K562 (cell line): ENCODE results near the gene NRSN2. TPM values are rescaled to one million over a fixed set of nuclear protein-coding genes. Genes with fewer than 3 reads are reported as not detected.

Experiments used
- ARNT ChIP-seq, 2 experiments: fragments of 450-650 bp; IDR thresholded peaks; 2 replicates each; pipeline ENCODE4 v1.6.1; 2016; ENCODE audit warnings: mild to moderate bottlenecking in 1 of 2
- DNMT1 ChIP-seq: fragments of 450-650 bp; IDR thresholded peaks from 2 replicates; pipeline ENCODE4 v1.6.1; 2016; ENCODE audit warnings: antibody characterized with exemption, mild to moderate bottlenecking
- GTF2A2 ChIP-seq: IDR thresholded peaks from 2 replicates; pipeline ENCODE4 v1.6.1; 2016; ENCODE audit warnings: mild to moderate bottlenecking, missing genetic modification characterization, missing compliant biosample characterization
- GTF2E2 ChIP-seq: fragments of 200-800 bp; sonication (Bioruptor generic); IDR thresholded peaks from 2 replicates; pipeline ENCODE4 v1.6.1; 2016; ENCODE audit warnings: missing genetic modification characterization, missing compliant biosample characterization
- MED1 ChIP-seq: sonication (generic); formaldehyde crosslinking; IDR thresholded peaks from 2 replicates; pipeline ENCODE4 v1.8.1; 2023; ENCODE audit warnings: missing genetic modification reagents, borderline replicate concordance
- MIER1 ChIP-seq: fragments of 450-650 bp; IDR thresholded peaks from 2 replicates; pipeline ENCODE4 v1.6.1; 2016; ENCODE audit warnings: antibody characterized with exemption, mild to moderate bottlenecking, low read depth
- PHTF2 ChIP-seq: fragments of 250-450 bp; sonication (Bioruptor Pico); IDR thresholded peaks from 2 replicates; pipeline ENCODE4 v1.5.0; 2021; ENCODE audit warnings: mild to moderate bottlenecking
- TAF7 ChIP-seq: fragments of 450-650 bp; IDR thresholded peaks from 2 replicates; pipeline ENCODE4 v1.6.1; 2016; ENCODE audit warnings: missing genetic modification characterization, missing compliant biosample characterization
- ZNF232 ChIP-seq: sonication (generic); formaldehyde crosslinking; IDR thresholded peaks from 2 replicates; pipeline ENCODE4 v1.8.0; 2022; ENCODE audit warnings: mild to moderate bottlenecking, missing genetic modification reagents
- polyA plus RNA-seq, 8 experiments: library from polyadenylated mRNA; depleted of rRNA in 4 of 8; stranded (reverse) in 5 of 8; unstranded in 3 of 8; fragments of >200 nt; fragmentation: Nextera tagmentation in 2 of 8; fragmentation: Illumina TruSeq in 1 of 8; extraction: Ambion mirVana in 2 of 8; extraction: Trizol in 1 of 8; gene quantifications; 2 replicates each; pipeline versions ENCODE4 v1.2.1 to v1.2.3, GENCODE V29; 2011 to 2014; ENCODE audit warnings: inconsistent platforms in 1 of 8, missing spikeins in 1 of 8
- total RNA-seq, 7 experiments: library from RNA; depleted of rRNA in 6 of 7; stranded (reverse); fragments of >200 nt in 6 of 7; fragmentation: Illumina TruSeq in 2 of 7; extraction: Trizol in 2 of 7; gene quantifications; 2 replicates each; pipeline versions ENCODE4 v1.2.1 to v1.2.3, GENCODE V29; 2011 to 2021; ENCODE audit warnings: low replicate concordance in 1 of 7
- TF ChIP-seq, protein P1 (sequence below), 2 experiments: fragments of 450-650 bp; IDR thresholded peaks; 2 replicates each; pipeline ENCODE4 v1.6.1; 2016; ENCODE audit warnings: mild to moderate bottlenecking in 2 of 2, borderline replicate concordance in 1 of 2, low read depth in 1 of 2, moderate library complexity in 1 of 2
- TF ChIP-seq, protein P2 (sequence below): fragments of 250-450 bp; sonication (Bioruptor Pico); IDR thresholded peaks from 2 replicates; pipeline ENCODE4 v1.9.0; 2021; ENCODE audit warnings: mild to moderate bottlenecking, inconsistent platforms
- TF ChIP-seq, protein P3 (sequence below): fragments of 450-650 bp; formaldehyde crosslinking; IDR thresholded peaks from 2 replicates; pipeline ENCODE4 v1.4.0; 2022; ENCODE audit warnings: mild to moderate bottlenecking, moderate library complexity
- TF ChIP-seq, protein P4 (sequence below): fragments of 250-450 bp; sonication (Bioruptor Pico); IDR thresholded peaks from 2 replicates; pipeline ENCODE4 v1.5.1; 2021; ENCODE audit warnings: mild to moderate bottlenecking
- TF ChIP-seq, protein P5 (sequence below): sonication (generic); formaldehyde crosslinking; IDR thresholded peaks from 2 replicates; pipeline ENCODE4 v1.9.0; 2022; ENCODE audit warnings: mild to moderate bottlenecking, missing genetic modification reagents

The NRSN2 gene
- total and polyA plus RNA-seq, 9 of the 15 experiments (the other 6 are each of a cell fraction or from before 2014, with no cell fraction given) = 7.5 to 29.7 (median 11.1) TPM

DNA sequence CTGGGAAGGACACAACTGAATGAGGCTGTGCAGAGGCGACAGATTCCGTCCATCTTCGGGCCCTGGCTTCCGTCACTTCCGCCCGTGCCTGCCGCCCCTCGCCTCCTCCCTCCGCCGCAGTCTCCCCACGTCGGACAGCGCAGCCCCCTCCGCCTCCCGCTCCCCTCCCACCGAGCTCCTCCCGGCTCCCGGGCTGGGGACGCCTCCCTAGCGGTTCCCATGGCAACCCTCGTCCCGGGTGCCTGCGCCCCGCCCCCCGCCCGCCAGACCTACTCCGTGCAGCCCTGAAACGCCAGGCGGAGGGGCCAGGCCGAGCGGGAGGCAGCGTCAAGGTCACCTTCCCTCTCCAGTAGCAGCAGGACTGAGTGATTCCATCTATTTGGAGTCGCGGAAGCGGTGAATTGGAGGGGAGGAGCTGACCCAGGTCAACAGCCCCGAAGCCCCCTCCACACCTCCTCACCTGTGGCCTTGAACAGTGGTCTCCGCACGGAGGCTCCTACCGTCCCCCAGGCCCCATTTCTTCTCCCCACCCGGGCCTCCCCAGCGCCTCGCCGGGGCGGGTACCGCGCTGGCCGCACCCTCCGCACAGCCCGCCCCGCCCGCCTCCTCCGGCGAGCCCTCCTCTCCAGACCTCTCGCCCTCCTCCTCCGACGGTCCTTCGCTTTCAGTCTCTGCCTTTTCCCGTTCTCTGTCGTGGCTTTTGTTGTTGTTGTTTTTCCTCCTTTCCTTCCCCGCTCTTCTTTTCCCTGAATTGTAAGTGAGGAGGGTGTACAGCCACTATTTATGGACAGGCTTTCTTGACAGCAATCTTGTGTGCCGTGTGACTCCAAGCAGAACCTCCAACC, 951 bp downstream of the NRSN2 start (continued):
- TF ChIP-seq, protein P1, sequence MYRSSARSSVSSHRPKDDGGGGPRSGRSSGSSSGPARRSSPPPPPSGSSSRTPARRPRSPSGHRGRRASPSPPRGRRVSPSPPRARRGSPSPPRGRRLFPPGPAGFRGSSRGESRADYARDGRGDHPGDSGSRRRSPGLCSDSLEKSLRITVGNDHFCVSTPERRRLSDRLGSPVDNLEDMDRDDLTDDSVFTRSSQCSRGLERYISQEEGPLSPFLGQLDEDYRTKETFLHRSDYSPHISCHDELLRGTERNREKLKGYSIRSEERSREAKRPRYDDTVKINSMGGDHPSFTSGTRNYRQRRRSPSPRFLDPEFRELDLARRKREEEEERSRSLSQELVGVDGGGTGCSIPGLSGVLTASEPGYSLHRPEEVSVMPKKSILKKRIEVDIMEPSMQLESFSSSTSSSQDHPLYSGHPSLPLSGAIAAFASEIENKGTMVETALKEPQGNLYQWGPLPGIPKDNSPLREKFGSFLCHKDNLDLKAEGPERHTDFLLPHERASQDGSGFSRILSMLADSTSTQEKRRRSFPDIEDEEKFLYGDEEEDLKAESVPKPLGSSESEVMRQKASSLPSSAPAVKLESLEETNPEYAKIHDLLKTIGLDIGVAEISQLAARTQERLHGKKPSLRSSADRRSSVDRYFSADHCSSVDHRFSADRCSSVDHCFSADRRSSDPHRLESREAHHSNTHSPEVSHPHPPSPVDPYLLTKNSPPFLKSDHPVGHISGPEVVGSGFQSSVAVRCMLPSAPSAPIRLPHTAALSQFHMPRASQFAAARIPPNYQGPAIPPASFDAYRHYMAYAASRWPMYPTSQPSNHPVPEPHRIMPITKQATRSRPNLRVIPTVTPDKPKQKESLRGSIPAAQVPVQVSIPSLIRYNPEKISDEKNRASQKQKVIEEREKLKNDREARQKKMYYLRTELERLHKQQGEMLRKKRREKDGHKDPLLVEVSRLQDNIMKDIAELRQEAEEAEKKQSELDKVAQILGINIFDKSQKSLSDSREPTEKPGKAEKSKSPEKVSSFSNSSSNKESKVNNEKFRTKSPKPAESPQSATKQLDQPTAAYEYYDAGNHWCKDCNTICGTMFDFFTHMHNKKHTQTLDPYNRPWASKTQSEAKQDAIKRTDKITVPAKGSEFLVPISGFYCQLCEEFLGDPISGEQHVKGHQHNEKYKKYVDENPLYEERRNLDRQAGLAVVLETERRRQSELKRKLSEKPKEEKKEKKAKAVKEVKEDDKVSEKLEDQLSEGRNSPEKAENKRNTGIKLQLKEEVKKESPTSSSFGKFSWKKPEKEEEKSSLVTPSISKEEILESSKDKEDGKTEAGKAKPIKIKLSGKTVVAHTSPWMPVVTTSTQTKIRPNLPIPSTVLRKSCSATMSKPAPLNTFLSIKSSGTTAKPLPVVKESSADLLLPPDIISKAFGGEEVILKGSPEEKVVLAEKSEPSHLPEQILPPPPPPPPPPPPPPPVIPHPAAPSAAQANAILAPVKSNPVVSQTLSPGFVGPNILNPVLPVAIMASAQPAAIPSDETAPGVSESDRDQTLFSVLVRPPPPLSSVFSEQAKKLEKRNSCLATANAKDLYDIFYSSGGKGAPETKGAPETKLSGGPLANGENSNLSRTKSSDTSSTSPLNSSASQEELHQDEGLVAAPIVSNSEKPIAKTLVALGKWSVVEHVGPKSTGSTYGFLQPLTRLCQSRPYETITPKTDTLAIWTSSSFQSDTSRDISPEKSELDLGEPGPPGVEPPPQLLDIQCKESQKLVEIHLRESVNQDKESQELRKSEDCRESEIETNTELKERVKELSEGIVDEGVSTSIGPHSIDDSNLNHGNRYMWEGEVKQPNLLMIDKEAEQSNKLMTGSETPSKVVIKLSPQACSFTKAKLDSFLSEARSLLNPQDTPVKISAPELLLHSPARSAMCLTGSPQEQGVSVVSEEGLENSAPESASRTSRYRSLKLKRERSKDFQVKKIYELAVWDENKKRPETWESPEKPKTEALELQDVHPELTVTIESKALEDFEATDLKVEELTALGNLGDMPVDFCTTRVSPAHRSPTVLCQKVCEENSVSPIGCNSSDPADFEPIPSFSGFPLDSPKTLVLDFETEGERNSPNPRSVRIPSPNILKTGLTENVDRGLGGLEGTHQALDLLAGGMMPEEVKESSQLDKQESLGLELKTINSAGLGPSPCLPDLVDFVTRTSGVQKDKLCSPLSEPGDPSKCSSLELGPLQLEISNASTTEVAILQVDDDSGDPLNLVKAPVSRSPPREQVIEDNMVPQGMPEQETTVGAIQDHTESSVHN (IDR thresholded peaks at IDR 0.05; ENCODE audit: borderline replicate concordance in 1 of 2, low read depth in 1 of 2) = no peak
- TF ChIP-seq, protein P2, sequence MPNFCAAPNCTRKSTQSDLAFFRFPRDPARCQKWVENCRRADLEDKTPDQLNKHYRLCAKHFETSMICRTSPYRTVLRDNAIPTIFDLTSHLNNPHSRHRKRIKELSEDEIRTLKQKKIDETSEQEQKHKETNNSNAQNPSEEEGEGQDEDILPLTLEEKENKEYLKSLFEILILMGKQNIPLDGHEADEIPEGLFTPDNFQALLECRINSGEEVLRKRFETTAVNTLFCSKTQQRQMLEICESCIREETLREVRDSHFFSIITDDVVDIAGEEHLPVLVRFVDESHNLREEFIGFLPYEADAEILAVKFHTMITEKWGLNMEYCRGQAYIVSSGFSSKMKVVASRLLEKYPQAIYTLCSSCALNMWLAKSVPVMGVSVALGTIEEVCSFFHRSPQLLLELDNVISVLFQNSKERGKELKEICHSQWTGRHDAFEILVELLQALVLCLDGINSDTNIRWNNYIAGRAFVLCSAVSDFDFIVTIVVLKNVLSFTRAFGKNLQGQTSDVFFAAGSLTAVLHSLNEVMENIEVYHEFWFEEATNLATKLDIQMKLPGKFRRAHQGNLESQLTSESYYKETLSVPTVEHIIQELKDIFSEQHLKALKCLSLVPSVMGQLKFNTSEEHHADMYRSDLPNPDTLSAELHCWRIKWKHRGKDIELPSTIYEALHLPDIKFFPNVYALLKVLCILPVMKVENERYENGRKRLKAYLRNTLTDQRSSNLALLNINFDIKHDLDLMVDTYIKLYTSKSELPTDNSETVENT = no peak
- no peak for TF ChIP-seq DNMT1
- TF ChIP-seq ARNT (IDR thresholded peaks at IDR 0.05) = peak in 1 of 2 experiments; percentile 84; a peak in 3 of 4 replicates
- TF ChIP-seq MIER1 = peak; percentile 78
- TF ChIP-seq, protein P3, sequence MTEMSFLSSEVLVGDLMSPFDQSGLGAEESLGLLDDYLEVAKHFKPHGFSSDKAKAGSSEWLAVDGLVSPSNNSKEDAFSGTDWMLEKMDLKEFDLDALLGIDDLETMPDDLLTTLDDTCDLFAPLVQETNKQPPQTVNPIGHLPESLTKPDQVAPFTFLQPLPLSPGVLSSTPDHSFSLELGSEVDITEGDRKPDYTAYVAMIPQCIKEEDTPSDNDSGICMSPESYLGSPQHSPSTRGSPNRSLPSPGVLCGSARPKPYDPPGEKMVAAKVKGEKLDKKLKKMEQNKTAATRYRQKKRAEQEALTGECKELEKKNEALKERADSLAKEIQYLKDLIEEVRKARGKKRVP (CRISPR knock-in tag) = no peak
- TF ChIP-seq ZNF232 (CRISPR knock-in tag) = no peak
- TF ChIP-seq TAF7 (tag) = peak; percentile 81
- TF ChIP-seq GTF2E2 (tag) = 0 out of 2 replicates have a peak, but pooled peaks have one; percentile 39
- TF ChIP-seq GTF2A2 (tag) = no peak
- TF ChIP-seq, protein P4, sequence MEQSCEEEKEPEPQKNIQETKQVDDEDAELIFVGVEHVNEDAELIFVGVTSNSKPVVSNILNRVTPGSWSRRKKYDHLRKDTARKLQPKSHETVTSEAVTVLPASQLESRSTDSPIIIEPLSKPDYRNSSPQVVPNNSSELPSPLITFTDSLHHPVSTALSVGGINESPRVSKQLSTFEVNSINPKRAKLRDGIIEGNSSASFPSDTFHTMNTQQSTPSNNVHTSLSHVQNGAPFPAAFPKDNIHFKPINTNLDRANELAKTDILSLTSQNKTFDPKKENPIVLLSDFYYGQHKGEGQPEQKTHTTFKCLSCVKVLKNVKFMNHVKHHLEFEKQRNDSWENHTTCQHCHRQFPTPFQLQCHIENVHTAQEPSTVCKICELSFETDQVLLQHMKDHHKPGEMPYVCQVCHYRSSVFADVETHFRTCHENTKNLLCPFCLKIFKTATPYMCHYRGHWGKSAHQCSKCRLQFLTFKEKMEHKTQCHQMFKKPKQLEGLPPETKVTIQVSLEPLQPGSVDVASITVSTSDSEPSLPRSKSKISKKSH (CRISPR knock-in tag) = no peak
- no peak for TF ChIP-seq MED1 (CRISPR knock-in tag)
- TF ChIP-seq PHTF2 (CRISPR knock-in tag) = no peak
- TF ChIP-seq, protein P5, sequence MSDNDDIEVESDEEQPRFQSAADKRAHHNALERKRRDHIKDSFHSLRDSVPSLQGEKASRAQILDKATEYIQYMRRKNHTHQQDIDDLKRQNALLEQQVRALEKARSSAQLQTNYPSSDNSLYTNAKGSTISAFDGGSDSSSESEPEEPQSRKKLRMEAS (CRISPR knock-in tag) = peak; percentile 52
